DMS153 treated with DMSO at 0.1 percent for 48 hours (cell line): ENCODE measurements around the gene LRRC52.
"Not testable (repeated sequence)": the region's sequence is repeated elsewhere in the genome, so short reads cannot be mapped to it uniquely, and the experiment has no call there.

ENCODE experiments used
- DNase-seq: peaks from one replicate; lab custom pipeline; 2025; ENCODE audit not compliant: unreplicated experiment; lab: John Stamatoyannopoulos, UW

LRRC52 gene

DNA sequence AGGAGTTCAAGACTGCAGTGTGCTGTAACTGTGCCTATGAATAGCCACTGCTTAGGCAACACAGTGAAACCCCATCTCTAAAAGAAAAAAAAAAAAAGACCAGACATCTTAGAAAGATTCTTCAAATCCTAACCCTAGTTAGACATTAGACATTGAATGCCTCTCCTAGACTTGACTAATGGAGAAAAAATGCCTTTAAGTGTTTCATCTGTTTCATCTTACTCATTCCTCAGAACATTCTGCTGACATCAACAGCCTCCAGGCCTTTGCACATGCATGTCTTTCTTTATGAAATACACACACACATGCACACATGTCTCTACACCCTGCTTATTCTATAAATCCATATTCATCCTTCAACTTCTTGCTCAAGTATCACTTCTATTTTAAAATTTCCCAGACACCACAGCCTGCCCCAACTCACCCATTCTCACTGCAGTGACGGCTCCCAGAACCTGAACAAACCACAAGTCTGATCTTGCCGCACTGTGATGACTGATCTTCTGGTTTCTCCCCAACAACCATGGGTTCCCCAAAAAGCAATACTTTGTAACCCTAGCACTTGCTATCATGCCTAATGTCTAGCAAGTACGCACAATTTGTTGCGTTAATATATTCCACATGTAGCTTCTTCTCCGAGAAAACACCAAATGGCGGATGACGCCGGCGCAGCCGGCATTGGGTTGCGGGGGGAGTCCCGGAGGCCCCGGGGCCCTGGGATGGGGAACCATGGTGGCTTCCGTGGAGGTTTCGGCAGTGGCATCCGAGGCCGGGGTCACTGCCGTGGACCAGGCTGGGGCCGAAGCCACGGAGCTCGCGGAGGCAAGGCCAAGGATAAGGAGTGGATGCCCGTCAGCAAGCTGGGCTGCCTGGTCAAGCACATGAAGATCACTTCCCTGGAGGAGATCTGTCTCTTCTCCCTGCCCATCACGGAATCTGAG is 37.4 kb downstream of the LRRC52 start:
- DNase-seq: no peak

DNA sequence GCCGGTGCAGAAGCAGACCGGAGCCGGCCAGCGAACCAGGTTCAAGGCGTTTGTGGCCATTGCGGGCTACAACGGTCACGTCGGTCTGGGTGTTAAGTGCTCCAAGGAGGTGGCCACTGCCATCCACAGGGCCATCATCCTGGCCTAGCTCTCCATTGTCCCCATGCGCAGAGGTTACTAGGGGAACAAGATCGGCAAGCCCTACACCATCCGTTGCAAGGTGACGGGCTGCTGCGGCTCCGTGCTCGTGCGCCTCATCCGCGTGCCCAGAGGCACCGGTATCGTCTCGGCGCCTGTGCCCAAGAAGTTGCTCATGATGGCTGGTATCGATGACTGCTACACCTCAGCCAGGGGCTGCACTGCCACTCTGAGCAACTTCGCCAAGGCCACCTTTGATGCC is 38.1 kb downstream of the LRRC52 start:
- DNase-seq: no peak

DNA sequence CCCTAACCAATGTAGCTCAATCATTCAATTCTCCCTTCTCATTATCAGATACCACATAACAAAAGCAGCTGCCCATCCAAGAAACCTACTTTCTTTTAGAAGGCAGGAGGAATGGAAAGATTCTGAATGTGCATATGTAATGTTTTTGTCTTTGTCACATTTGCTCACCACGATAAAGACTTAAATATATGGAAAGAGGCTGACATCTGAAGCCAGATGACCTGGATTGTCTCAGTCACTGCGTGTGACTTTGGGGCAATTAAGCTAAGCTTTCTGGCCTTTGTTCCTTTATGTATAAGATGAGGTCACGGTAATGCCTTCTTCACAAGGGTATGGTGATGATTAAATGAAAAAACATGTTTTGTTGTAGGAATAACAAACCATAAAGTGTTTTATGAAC is 42.6 kb downstream of the LRRC52 start:
- no peak for DNase-seq

DNA sequence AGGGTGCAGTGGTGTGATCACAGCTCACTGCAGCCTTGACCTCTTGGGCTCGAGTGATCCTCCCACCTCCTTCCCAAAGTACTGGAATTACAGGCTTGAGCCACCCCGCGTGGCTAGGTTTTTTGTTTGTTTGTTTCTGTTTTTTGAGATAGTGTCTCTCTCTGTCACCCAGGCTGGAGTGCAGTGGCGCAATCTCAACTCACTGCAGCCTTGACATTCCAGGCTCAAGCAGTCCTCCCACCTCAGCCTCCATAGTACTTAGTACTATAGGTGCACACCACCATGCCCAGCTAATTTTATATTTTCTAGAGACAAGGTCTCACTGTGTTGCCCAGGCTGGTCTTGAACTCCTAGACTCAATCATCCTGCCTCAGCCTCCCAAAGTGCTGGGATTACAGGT is 47.6 kb downstream of the LRRC52 start:
- not testable (repeated sequence) for DNase-seq

DNA sequence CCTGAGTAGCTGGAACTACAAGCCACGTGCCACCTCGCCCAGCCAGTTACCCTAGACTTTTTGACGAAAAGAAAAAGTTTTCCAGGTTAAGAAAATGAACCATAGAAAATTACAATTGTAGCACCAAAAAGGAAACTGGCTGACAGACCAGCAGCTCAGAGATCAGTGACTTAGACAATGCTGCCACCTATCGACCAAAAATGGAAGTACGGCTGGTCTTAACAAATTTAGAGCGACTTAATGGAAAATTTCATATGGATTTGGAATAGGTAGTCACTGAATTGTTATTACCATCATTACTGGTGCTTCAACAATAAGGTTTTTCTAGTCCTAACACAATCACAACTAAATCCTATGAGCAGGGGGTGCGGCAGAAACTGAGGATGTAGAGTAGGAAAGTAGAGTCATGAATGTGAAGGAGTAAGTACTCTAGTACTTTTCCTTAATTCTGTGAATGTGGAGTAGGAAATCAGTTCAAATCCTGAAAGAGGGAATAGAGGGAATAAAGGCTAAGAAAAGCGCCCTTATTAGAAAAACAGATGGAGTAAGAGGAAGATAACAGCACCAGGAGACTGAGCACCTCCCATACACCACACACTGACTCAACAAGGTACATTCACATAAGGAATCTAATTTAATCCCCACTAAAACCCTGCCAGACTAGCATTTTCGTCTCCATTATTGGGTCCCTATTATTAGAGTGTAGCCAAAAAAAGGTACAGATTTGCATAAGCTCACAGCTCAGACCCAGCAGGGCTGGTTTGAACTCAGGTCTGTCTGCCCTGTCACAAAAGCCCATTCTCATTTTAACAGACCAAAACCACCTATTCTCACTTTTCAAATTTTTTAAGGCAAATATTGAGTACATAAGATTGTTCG is 49.4 kb downstream of the LRRC52 start:
- peak; percentile 74 for DNase-seq

DNA sequence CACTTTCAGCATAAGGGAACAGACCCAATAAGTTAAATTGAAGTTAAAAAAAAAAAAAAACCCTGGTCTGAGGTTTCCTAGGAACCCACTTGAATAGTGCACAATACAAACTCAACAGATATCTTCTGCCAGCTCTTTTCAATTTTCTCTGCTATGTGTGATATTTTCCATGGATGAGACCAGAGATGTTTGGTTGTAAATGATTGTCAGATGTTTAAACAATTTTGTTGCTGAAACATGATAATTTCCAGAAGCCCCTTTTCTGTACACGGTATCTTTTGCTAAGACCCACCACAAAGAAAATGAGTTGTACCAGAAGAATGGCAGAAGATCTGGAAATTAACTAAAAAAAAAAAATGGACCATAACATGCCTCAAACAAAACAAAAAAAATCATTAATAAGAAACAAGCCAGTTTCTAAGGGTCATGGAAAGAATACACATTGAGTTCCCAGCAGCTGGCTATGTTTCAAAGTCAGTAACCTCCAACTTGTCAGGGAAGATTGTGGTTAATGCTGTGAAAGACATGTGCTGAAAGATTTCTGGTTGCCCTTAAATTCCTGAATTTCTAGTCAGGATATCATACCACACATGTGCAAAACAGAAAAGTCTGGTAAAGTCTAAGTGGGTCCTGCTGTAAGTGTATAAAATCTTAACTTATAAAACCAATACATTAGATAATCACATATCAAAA is 51.6 kb downstream of the LRRC52 start:
- no peak for DNase-seq

DNA sequence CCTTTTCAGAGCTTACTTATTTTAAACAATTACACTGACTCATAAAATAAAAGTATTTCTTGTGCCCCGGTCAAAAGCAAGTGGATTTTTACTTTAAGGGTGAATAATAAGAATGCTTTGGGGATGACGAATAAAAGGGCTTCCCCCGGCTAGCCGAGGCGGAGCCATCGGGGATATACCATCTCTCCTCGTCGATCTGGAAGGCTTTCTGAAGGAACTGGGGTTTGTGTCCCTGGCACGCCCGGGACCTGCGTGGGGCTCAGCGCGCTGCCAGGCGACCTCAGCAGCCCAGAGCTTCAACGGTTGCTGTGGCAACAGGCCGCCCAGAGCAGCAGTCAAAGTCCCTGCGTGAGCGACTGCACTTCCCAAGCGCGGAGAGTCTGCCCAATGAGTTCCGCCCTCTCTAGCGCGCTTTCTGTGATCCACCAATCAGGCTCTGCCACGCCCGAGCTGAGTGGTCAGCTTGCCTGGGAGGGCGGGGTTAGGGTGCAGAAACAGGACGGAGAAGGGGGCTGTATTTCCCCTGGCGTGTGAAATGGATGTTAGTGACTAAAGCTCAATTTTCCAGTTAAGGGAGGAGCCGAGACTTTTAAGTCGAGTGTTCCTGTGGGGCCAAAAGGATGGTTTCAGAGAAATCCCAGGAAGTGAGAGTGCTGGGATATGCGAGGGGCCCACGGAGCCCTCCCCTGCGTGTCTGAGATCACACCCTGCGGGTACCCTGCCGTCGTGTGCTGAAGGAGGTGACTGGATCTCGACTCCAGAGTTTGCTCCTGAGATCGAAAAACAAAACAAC is 54.3 kb downstream of the LRRC52 start:
- peak; percentile 99 for DNase-seq

DNA sequence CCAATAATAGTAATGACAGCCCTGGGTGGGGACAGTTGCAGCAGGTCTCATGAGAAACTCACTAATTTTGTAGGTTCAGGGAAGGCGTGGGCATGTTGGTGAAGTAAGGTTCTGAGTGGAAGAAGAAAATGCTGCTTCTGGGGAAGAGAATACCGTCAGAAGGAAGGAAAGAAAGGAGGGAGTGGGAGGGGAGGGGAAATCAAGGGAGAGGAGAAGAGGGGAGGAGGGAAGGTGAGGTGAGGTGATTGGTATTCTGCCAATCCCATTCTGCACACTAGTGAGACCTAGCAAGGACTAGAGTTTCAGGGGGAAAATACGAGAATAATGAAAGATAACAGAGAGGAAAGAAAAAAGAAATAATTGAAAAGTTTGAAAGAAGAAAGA is 54.9 kb downstream of the LRRC52 start:
- no peak for DNase-seq

DNA sequence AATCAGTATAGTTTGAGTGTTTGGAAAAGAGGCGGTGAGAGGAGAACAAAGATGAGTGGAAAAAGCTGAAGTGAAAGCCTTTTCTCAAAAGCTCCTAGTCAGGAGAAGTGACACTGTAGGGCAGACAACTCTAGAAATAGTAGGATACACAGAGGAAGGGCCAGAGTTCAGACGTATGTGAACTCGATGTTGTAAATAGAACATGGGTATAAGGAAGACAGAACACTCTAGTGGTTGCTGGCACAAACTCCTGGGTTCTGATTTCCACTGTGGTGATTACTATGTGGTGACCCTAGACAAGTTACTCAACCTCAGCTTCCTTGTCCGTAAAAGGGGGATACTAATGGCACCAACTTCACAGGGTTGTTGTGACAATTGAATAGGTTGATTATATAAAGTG is 57.0 kb downstream of the LRRC52 start:
- DNase-seq: no peak

DNA sequence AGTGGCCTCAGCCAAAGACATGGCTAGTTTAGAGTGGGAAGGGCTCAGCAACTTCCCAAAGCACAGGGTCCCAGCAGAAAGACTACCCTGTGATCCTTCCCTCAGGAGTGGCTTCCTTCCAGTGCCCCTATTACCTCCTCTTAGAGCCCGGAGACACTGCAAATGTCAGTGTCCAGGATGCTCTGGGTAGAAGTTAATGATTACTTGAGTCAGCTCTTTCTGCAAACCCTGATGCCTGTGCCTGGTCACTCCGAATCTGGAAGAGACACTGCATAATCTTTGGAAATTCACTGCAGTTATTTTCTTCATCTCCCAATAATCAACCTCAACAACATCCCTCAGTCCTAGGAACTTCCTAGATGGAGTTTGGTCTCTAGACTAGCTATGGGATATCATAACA is 60.0 kb downstream of the LRRC52 start:
- DNase-seq: no peak

DNA sequence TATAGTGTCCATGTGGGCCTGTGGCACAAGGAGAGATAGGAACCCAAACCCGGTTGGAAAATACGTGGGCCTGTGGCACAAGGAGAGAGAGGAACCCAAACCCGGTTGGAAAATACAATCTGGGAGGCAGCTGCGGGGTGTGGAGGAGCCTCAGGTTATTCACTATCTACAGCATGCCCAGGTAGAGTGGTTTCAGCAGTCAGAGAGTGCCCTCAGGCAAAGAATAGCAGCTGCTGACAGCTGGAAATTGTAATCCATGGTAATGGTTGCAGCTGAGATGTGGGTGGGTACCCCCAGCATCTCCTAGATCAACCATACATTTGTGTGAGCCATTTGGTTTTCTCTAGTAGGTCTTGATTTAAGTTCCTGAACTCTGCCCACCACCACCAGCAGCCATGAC is 61.4 kb downstream of the LRRC52 start:
- no peak for DNase-seq

DNA sequence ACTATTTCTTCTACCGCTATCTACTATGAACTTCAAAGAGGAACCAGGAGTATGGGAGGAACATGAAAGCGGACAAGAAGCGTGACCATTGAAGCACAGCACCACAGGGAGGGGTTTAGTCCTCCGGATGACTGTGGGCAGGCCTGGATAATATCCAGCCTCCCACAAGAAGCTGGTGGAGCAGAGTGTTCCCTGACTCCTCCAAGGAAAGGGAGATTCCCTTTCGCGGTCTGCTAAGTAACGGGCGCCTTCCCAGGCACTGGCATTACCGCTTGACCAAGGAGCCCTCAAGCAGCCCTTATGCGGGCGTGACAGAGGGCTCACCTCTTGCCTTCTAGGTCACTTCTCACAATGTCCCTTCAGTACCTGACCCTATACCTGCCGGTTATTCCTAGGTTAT is 62.9 kb downstream of the LRRC52 start:
- DNase-seq: not testable (repeated sequence)

DNA sequence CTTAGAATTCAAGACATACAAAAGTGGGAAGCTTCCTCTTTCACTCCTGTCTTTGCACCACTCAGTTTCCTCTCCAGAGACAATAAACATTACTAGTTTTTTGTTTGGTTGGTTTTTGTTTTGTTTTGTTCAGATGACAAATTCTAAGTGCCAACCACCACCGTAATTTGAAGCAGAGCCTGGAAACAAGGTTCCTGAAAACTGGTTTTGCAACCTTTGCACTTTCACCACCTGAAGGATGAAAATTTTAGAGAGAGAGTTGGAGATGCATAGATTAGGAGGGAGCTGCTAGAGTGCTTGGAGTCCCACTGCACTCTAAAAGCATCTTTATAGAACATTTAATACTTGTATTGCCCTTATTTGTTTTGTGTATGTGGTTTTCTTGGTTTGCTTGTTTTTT is 67.1 kb downstream of the LRRC52 start:
- no peak for DNase-seq

DNA sequence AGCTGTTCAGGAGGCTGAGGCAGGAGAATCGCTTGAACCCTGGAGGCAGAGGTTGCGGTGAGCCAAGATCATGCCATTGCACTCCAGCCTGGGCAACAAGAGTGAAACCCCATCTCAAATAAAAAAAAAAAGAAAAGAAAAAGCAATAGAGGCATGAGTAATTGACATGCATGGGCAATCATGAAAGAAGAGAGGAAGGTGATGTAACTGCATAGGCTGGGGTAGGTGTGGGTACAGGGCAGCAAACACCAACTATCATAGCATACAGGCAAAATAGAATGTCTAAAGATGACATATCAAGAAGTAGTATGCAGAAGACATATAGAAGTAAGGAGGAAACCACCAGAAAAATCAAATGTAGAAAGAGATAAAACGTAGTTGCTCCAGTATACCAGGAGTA is 68.3 kb downstream of the LRRC52 start:
- no peak for DNase-seq
